Measurements from ENCODE around the gene HIVEP3.
A peak's percentile ranks its signal among the peaks of the same experiment; 100 is the strongest.

Gene HIVEP3

GRCh38 chr1:41920658-41921057, 1.9 kb upstream of the HIVEP3 start:
- no peak for DNase-seq

- DNase-seq: peak; percentile 92
These were observed 1.2 kb upstream of the HIVEP3 start for GRCh38 chr1:41919764-41920397.

- DNase-seq: peak; percentile 10
These were observed 409 bp upstream of the HIVEP3 start for GRCh38 chr1:41919131-41919530.

- DNase-seq: peak; percentile 60
These were observed 780 bp downstream of the HIVEP3 start for GRCh38 chr1:41917835-41918449.

GRCh38 chr1:41917076-41917475, 1.6 kb downstream of the HIVEP3 start:
- DNase-seq: no peak

GRCh38 chr1:41915786-41916571, 2.7 kb downstream of the HIVEP3 start:
- DNase-seq: peak; percentile 23

GRCh38 chr1:41914516-41914915, 4.2 kb downstream of the HIVEP3 start:
- no peak for DNase-seq

- no peak for DNase-seq
These were observed 5.7 kb downstream of the HIVEP3 start for GRCh38 chr1:41913014-41913413.

GRCh38 chr1:41908288-41908895, 10.3 kb downstream of the HIVEP3 start:
- DNase-seq: no peak

GRCh38 chr1:41907446-41907845, 11.3 kb downstream of the HIVEP3 start:
- no peak for DNase-seq

GRCh38 chr1:41906943-41907342, 11.8 kb downstream of the HIVEP3 start:
- no peak for DNase-seq

- DNase-seq: no peak
These were observed 13.5 kb downstream of the HIVEP3 start for GRCh38 chr1:41905093-41905675.

- DNase-seq: no peak
These were observed 16.1 kb downstream of the HIVEP3 start for GRCh38 chr1:41902664-41903063.

GRCh38 chr1:41902159-41902577, 16.6 kb downstream of the HIVEP3 start:
- no peak for DNase-seq

- DNase-seq: no peak
These were observed 17.2 kb downstream of the HIVEP3 start for GRCh38 chr1:41901551-41901950.

- DNase-seq: no peak
These were observed 17.9 kb downstream of the HIVEP3 start for GRCh38 chr1:41900603-41901444.

GRCh38 chr1:41898191-41898713, 20.5 kb downstream of the HIVEP3 start:
- DNase-seq: no peak

- no peak for DNase-seq
These were observed 23.2 kb downstream of the HIVEP3 start for GRCh38 chr1:41895552-41895951.

GRCh38 chr1:41894808-41895483, 23.8 kb downstream of the HIVEP3 start:
- no peak for DNase-seq

GRCh38 chr1:41894101-41894807, 24.5 kb downstream of the HIVEP3 start:
- no peak for DNase-seq

GRCh38 chr1:41892301-41892781, 26.4 kb downstream of the HIVEP3 start:
- DNase-seq: no peak
